ENCODE data around the gene EMC7.
"Not testable (repeated sequence)": the region's sequence is repeated elsewhere in the genome, so short reads cannot be mapped to it uniquely, and the experiment has no call there.

EMC7 gene

GRCh38 chr15:34101366-34102174 lies at the start of gene EMC7, which contains the start of gene PGBD4:
EMC7 (minus strand) TSS chr15:34101862; CDS start chr15:34101839, 23 bp downstream.
PGBD4 (plus strand) TSS chr15:34102083; CDS start chr15:34102532, 449 bp downstream.
- peak within 1 kb of the TSS; percentile 76 to 92 (median 85) for H3K4me2 ChIP-seq
- peaks cover 0 to 35% (median 8%) of the 10 kb centered on the region in 11 experiments; a peak in 10 of 22 replicates for H4K20me1 ChIP-seq
- peak within 1 kb of the TSS; percentile 88 to 99 (median 92) for H3K4me3 ChIP-seq
- H3K36me3 ChIP-seq, result peaks cover 0 to 18% (median 10%) of the 10 kb centered on the region in 11 experiments; a peak in 9 of 22 replicates
- no peak for TF ChIP-seq Cebpa-rat (IDR thresholded peaks at IDR 0.05)
- peak within 1 kb of the TSS; percentile 77 to 94 (median 86) for H3K27ac ChIP-seq
- peaks cover 0 to 20% (median 16%) of the 10 kb centered on the region in 11 experiments; a peak in 16 of 22 replicates for H3K9me3 ChIP-seq (replicated peaks in 1 of 11)
- H3K4me1 ChIP-seq, result peaks cover 18 to 27% (median 22%) of the 10 kb centered on the region in 10 experiments
- peak within 1 kb of the TSS; percentile 88 to 96 (median 91) for H3K9ac ChIP-seq
- no peaks in the 10 kb centered on the region for H3K27me3 ChIP-seq

GRCh38 chr15:34147371-34148140 lies 45.9 kb upstream of the EMC7 start:
- Histone ChIP-seq H3K4me1 (no peaks in the 10 kb centered on the region), H3K9ac (no peak overlapping the region), H3K4me2 (no peak overlapping the region), H3K9me3 (replicated peaks in 1 of 11) (no peaks in the 10 kb centered on the region; a peak in 1 of 22 replicates), H3K36me3 (peaks cover 86 to 100% (median 90%) of the 10 kb centered on the region in 11 experiments), H3K27ac (no peak overlapping the region), H4K20me1 (0 out of 22 replicates have a peak, but pooled peaks cover 0 to 3% (median 0%) of the 10 kb centered on the region in 11 experiments), H3K27me3 (no peaks in the 10 kb centered on the region), H3K4me3 (no peak overlapping the region)
- no peak for TF ChIP-seq Cebpa-rat (IDR thresholded peaks at IDR 0.05)

- Histone ChIP-seq H3K9me3 (replicated peaks in 1 of 11) (no peaks in the 10 kb centered on the region), H3K4me3 (no peak overlapping the region), H3K27me3 (no peaks in the 10 kb centered on the region), H4K20me1 (no peaks in the 10 kb centered on the region), H3K27ac (no peak overlapping the region), H3K4me2 (no peak overlapping the region), H3K9ac (no peak overlapping the region), H3K4me1 (no peaks in the 10 kb centered on the region), H3K36me3 (peaks cover 7 to 36% (median 15%) of the 10 kb centered on the region in 11 experiments; a peak in 20 of 22 replicates)
- TF ChIP-seq Cebpa-rat (IDR thresholded peaks at IDR 0.05), result no peak
Measured at GRCh38 chr15:34133511-34133910, 31.8 kb upstream of the EMC7 start.

- Histone ChIP-seq H3K36me3 (peaks cover 3 to 30% (median 10%) of the 10 kb centered on the region in 11 experiments; a peak in 16 of 22 replicates), H4K20me1 (no peaks in the 10 kb centered on the region)
- TF ChIP-seq Cebpa-rat (IDR thresholded peaks at IDR 0.05), result no peak
Measured at GRCh38 chr15:34132881-34133280, 31.2 kb upstream of the EMC7 start.

GRCh38 chr15:34128898-34129297 lies 27.2 kb upstream of the EMC7 start:
- H3K4me1 ChIP-seq, result no peaks in the 10 kb centered on the region
- no peaks in the 10 kb centered on the region for H4K20me1 ChIP-seq
- H3K4me2 ChIP-seq, result no peak overlapping the region
- H3K9ac ChIP-seq, result no peak overlapping the region
- no peak overlapping the region for H3K27ac ChIP-seq
- no peak overlapping the region for H3K4me3 ChIP-seq
- peaks cover 0 to 8% (median 0%) of the 10 kb centered on the region in 11 experiments; a peak in 3 of 22 replicates for H3K36me3 ChIP-seq
- H3K27me3 ChIP-seq, result no peaks in the 10 kb centered on the region
- no peak for TF ChIP-seq Cebpa-rat (IDR thresholded peaks at IDR 0.05)
- H3K9me3 ChIP-seq (replicated peaks in 1 of 11), result no peaks in the 10 kb centered on the region

More at GRCh38 chr15:34132881-34133280, 31.2 kb upstream of the EMC7 start:
- Histone ChIP-seq H3K27me3 (no peaks in the 10 kb centered on the region), H3K27ac (no peak overlapping the region), H3K9ac (no peak overlapping the region), H3K4me2 (no peak overlapping the region), H3K4me1 (no peaks in the 10 kb centered on the region), H3K9me3 (replicated peaks in 1 of 11) (no peaks in the 10 kb centered on the region), H3K4me3 (no peak overlapping the region)

GRCh38 chr15:34126522-34126921 lies 24.9 kb upstream of the EMC7 start:
- no peak for TF ChIP-seq Cebpa-rat (IDR thresholded peaks at IDR 0.05)
- no peak overlapping the region for H3K4me3 ChIP-seq
- no peak overlapping the region for H3K27ac ChIP-seq
- no peak overlapping the region for H3K4me2 ChIP-seq
- no peak overlapping the region for H3K9ac ChIP-seq
- no peaks in the 10 kb centered on the region for H3K9me3 ChIP-seq (replicated peaks in 1 of 11)
- H3K4me1 ChIP-seq, result no peaks in the 10 kb centered on the region
- H3K27me3 ChIP-seq, result no peaks in the 10 kb centered on the region
- H4K20me1 ChIP-seq, result no peaks in the 10 kb centered on the region
- no peaks in the 10 kb centered on the region for H3K36me3 ChIP-seq

- no peaks in the 10 kb centered on the region for H3K9me3 ChIP-seq (replicated peaks in 1 of 11)
- no peak overlapping the region for H3K27ac ChIP-seq
- H3K4me2 ChIP-seq, result no peak overlapping the region
- no peaks in the 10 kb centered on the region for H4K20me1 ChIP-seq
- H3K9ac ChIP-seq, result no peak overlapping the region
- no peaks in the 10 kb centered on the region for H3K27me3 ChIP-seq
- H3K36me3 ChIP-seq, result no peaks in the 10 kb centered on the region
- H3K4me3 ChIP-seq, result no peak overlapping the region
- TF ChIP-seq Cebpa-rat (IDR thresholded peaks at IDR 0.05), result no peak
- 0 out of 20 replicates have a peak, but pooled peaks cover 0 to 1% (median 0%) of the 10 kb centered on the region in 10 experiments for H3K4me1 ChIP-seq
Measured at GRCh38 chr15:34125945-34126344, 24.3 kb upstream of the EMC7 start.

- no peaks in the 10 kb centered on the region for H4K20me1 ChIP-seq
- H3K9me3 ChIP-seq (replicated peaks in 1 of 11), result no peaks in the 10 kb centered on the region
- H3K4me3 ChIP-seq, result no peak overlapping the region
- H3K27me3 ChIP-seq, result no peaks in the 10 kb centered on the region
- no peak overlapping the region for H3K4me2 ChIP-seq
- H3K27ac ChIP-seq, result no peak overlapping the region
- no peak for TF ChIP-seq Cebpa-rat (IDR thresholded peaks at IDR 0.05)
- 0 out of 20 replicates have a peak, but pooled peaks cover 0 to 3% (median 0%) of the 10 kb centered on the region in 10 experiments for H3K4me1 ChIP-seq
- no peaks in the 10 kb centered on the region for H3K36me3 ChIP-seq
- no peak overlapping the region for H3K9ac ChIP-seq
Measured at GRCh38 chr15:34124651-34125050, 23.0 kb upstream of the EMC7 start.

GRCh38 chr15:34122771-34123183 lies 21.1 kb upstream of the EMC7 start:
- Histone ChIP-seq H3K4me2 (no peak overlapping the region), H3K9me3 (replicated peaks in 1 of 11) (no peaks in the 10 kb centered on the region), H3K27ac (no peak overlapping the region), H3K9ac (no peak overlapping the region), H3K36me3 (no peaks in the 10 kb centered on the region), H3K4me1 (0 out of 20 replicates have a peak, but pooled peaks cover 0 to 3% (median 0%) of the 10 kb centered on the region in 10 experiments), H3K4me3 (no peak overlapping the region), H4K20me1 (no peaks in the 10 kb centered on the region), H3K27me3 (no peaks in the 10 kb centered on the region)
- no peak for TF ChIP-seq Cebpa-rat (IDR thresholded peaks at IDR 0.05)

GRCh38 chr15:34121786-34122185 lies 20.1 kb upstream of the EMC7 start:
- H3K4me3 ChIP-seq; H3K36me3 ChIP-seq; H3K27me3 ChIP-seq; H3K9me3 ChIP-seq (replicated peaks in 1 of 11); H3K9ac ChIP-seq; H3K27ac ChIP-seq; H3K4me1 ChIP-seq; H3K4me2 ChIP-seq; H4K20me1 ChIP-seq: not testable (repeated sequence)

- H3K36me3 ChIP-seq; H3K9me3 ChIP-seq (replicated peaks in 1 of 11); H3K4me1 ChIP-seq; H3K27me3 ChIP-seq; H3K9ac ChIP-seq; H3K4me3 ChIP-seq; H4K20me1 ChIP-seq; H3K4me2 ChIP-seq; H3K27ac ChIP-seq: not testable (repeated sequence)
Measured at GRCh38 chr15:34120420-34120819, 18.8 kb upstream of the EMC7 start.
